ENCODE results near the gene AGL.
A peak's percentile ranks its signal among the peaks of the same experiment; 100 is the strongest.

AGL gene

GRCh38 chr1:99849744-99850458 is at the start of gene AGL:
Gene AGL, plus strand, starts transcription at chr1:99850361. Its CDS starts 682 bp downstream, at chr1:99851043.
- no peak for TF ChIP-seq CTCF (IDR thresholded peaks at IDR 0.05; ENCODE audit: low read depth, low read length, missing control alignments)
- in situ Hi-C loops (cut with HindIII; ENCODE audit: low pct_ligation_motif_present, low sequenced_read_pairs), result no loop called here
- H3K27me3 ChIP-seq (replicated peaks), result no peaks in the 10 kb centered on the region
- H3K4me3 ChIP-seq (ENCODE audit: low read depth, low read length), result peak within 1 kb of the TSS; percentile 96
- DNase-seq, result peak; percentile 57
- H3K36me3 ChIP-seq (replicated peaks), result no peaks in the 10 kb centered on the region
- peak within 1 kb of the TSS; percentile 68 for H3K27ac ChIP-seq

GRCh38 chr1:99801584-99801983 is 48.6 kb upstream of the AGL start:
- Histone ChIP-seq H3K36me3 (replicated peaks) (no peaks in the 10 kb centered on the region), H3K27me3 (replicated peaks) (peaks cover 2% of the 10 kb centered on the region), H3K27ac (no peak overlapping the region), H3K4me3 (ENCODE audit: low read depth, low read length) (no peak overlapping the region)
- no peak for DNase-seq
- TF ChIP-seq CTCF (IDR thresholded peaks at IDR 0.05; ENCODE audit: low read depth, low read length, missing control alignments), result no peak
- in situ Hi-C loops (cut with HindIII; ENCODE audit: low pct_ligation_motif_present, low sequenced_read_pairs), result no loop called here

GRCh38 chr1:99806882-99807281 is 43.3 kb upstream of the AGL start:
- H3K36me3 ChIP-seq (replicated peaks), result no peaks in the 10 kb centered on the region
- no peak for DNase-seq
- in situ Hi-C loops (cut with HindIII; ENCODE audit: low pct_ligation_motif_present, low sequenced_read_pairs), result no loop called here
- H3K27me3 ChIP-seq (replicated peaks), result peaks cover 2% of the 10 kb centered on the region
- no peak overlapping the region for H3K27ac ChIP-seq
- no peak for TF ChIP-seq CTCF (IDR thresholded peaks at IDR 0.05; ENCODE audit: low read depth, low read length, missing control alignments)
- no peak overlapping the region for H3K4me3 ChIP-seq (ENCODE audit: low read depth, low read length)

GRCh38 chr1:99808391-99809115 is 41.6 kb upstream of the AGL start:
- Histone ChIP-seq H3K27ac (no peak overlapping the region), H3K36me3 (replicated peaks) (no peaks in the 10 kb centered on the region), H3K27me3 (replicated peaks) (peaks cover 2% of the 10 kb centered on the region), H3K4me3 (ENCODE audit: low read depth, low read length) (no peak overlapping the region)
- in situ Hi-C loops (cut with HindIII; ENCODE audit: low pct_ligation_motif_present, low sequenced_read_pairs), result no loop called here
- DNase-seq, result peak; percentile 88
- peak; percentile 42 for TF ChIP-seq CTCF (IDR thresholded peaks at IDR 0.05; ENCODE audit: low read depth, low read length, missing control alignments)

- H3K36me3 ChIP-seq (replicated peaks), result no peaks in the 10 kb centered on the region
- H3K27ac ChIP-seq, result no peak overlapping the region
- H3K27me3 ChIP-seq (replicated peaks), result no peaks in the 10 kb centered on the region
- in situ Hi-C loops (cut with HindIII; ENCODE audit: low pct_ligation_motif_present, low sequenced_read_pairs), result no loop called here
- H3K4me3 ChIP-seq (ENCODE audit: low read depth, low read length), result no peak overlapping the region
- TF ChIP-seq CTCF (IDR thresholded peaks at IDR 0.05; ENCODE audit: low read depth, low read length, missing control alignments), result no peak
- DNase-seq, result no peak
These were observed 39.1 kb upstream of the AGL start for GRCh38 chr1:99811075-99811474.

All from brain microvascular endothelial cell (primary cell).